HFF-Myc (cell line): ENCODE results near the gene MYH7B.

Experiments used
- DNase-seq: peaks from one replicate; pipeline ENCODE4 v3.0.0-alpha.2; 2011; ENCODE audit warnings: low read depth; ENCODE audit errors: extremely low read depth
- H3K4me3 ChIP-seq: replicated peaks from 2 replicates; pipeline ENCODE4 v1.5.1; 2011; ENCODE audit warnings: low read depth, mild to moderate bottlenecking, control low read depth, low read length
- TF ChIP-seq, protein P1 (sequence below): IDR thresholded peaks from 2 replicates; pipeline ENCODE4 v1.5.1; 2012; ENCODE audit warnings: mild to moderate bottlenecking, low read depth, low read length, control low read depth; ENCODE audit errors: missing control alignments

MYH7B gene

DNA sequence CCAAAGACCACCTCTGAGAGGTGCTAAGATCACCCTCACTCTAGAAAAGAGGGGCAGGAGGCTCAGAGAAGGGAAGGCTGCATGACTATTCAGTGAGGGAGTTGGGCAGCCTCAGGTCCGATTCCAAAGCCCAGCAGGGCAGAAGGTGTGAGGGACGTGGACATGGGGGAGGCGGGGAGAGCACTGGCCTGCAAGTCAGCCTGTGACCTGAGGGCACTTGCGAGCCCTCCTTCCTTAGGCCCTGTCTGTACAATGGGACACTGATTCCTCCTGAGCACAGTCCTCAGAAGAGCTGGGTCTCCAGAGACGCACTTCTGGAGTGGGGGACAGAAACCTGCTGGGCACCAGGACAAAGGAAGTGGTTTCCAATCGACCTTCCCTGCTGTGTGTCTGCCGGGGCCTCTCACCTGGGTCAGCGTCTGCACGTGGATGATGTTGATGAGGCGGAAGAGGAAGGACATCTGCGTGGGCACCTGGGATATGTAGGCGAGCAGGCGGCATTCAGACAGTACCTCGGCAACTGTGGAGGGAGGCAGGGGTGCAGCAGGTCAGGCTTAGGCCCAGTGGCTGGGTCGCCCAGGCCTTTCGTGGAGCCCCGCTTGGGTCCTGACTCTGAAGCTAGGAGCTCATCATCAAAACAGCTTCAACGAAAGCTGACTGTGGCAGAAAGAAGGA, 48.5 kb downstream of the MYH7B start:
- DNase-seq: no peak
- no peak overlapping the region for H3K4me3 ChIP-seq
- TF ChIP-seq, protein P1, sequence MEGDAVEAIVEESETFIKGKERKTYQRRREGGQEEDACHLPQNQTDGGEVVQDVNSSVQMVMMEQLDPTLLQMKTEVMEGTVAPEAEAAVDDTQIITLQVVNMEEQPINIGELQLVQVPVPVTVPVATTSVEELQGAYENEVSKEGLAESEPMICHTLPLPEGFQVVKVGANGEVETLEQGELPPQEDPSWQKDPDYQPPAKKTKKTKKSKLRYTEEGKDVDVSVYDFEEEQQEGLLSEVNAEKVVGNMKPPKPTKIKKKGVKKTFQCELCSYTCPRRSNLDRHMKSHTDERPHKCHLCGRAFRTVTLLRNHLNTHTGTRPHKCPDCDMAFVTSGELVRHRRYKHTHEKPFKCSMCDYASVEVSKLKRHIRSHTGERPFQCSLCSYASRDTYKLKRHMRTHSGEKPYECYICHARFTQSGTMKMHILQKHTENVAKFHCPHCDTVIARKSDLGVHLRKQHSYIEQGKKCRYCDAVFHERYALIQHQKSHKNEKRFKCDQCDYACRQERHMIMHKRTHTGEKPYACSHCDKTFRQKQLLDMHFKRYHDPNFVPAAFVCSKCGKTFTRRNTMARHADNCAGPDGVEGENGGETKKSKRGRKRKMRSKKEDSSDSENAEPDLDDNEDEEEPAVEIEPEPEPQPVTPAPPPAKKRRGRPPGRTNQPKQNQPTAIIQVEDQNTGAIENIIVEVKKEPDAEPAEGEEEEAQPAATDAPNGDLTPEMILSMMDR: no peak

DNA sequence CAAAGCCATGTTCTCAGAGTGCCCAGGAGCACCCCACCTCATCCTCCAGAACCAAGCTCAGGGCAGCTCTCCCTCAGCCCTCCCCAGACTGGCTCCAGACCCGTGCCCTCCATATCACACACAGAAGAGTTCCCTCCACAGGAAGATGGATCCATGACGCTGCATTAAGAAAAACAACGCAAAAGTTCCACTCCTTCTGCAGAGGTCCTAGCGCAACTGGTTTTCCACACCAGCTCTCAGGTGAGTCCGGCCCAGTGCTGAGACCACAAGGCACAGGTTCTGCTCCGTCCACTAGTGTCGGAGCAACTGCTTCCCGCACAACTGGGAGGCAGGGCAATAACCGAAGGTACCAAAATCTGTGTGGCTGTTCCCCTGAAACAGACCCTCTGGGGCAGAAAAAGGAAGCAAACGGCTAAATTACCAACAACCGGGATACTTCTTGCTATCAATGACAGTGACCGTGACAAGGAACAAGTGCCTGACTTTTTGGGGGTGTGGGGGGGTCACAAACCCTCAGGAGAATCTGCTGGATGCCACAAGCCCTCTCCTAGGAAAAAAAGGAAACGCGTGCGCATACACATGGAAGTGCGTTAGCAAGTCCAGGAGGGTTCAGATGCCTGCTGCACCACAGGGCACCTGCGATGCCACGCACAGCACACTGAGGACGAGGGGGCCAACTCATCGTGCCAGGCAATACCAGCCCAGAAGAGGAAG, 49.2 kb downstream of the MYH7B start:
- TF ChIP-seq, protein P1: no peak

More for the DNA sequence above, 49.2 kb downstream of the MYH7B start:
- no peak for DNase-seq
- H3K4me3 ChIP-seq: no peak overlapping the region
